Tibial nerve (tissue), 4 donors: ENCODE data around the gene WNT4. TPM values are rescaled to one million over a fixed set of nuclear protein-coding genes. Genes with fewer than 3 reads are reported as not detected.

Source experiments
- DNase-seq, 2 donors: peaks; one replicate each; pipeline ENCODE4 v3.0.0-alpha.2; 2019; ENCODE audit warnings: low spot score in 2 of 2
- H3K27ac ChIP-seq, 4 donors: fragments of 200-600 bp; sonication (generic) in 3 of 4; one replicate each; pipeline ENCODE4 v1.5.1; 2017 to 2019; ENCODE audit warnings: mild to moderate bottlenecking in 1 of 4
- H3K27me3 ChIP-seq, 2 donors: fragments of 200-600 bp; sonication (generic) in 1 of 2; one replicate each; pipeline versions ENCODE4 v1.5.1 to v1.6.0; 2017 to 2019
- H3K36me3 ChIP-seq, 3 donors: fragments of 200-600 bp; sonication (generic); one replicate each; pipeline ENCODE4 v1.5.1; 2018 to 2019
- H3K4me1 ChIP-seq, 4 donors: fragments of 200-600 bp; sonication (generic) in 3 of 4; one replicate each; pipeline ENCODE4 v1.5.1; 2017 to 2019
- H3K4me3 ChIP-seq, 4 donors: fragments of 200-600 bp; sonication (generic) in 3 of 4; one replicate each; pipeline ENCODE4 v1.5.1; 2017 to 2019; ENCODE audit warnings: mild to moderate bottlenecking in 1 of 4, moderate library complexity in 1 of 4
- H3K9me3 ChIP-seq, 4 donors: fragments of 200-600 bp; sonication (generic) in 3 of 4; one replicate each; pipeline ENCODE4 v1.5.1; 2017 to 2019
- EP300 ChIP-seq, 2 donors: sonication (generic); formaldehyde crosslinking; IDR thresholded peaks; one replicate each; pipeline ENCODE4 v1.6.1; 2017; ENCODE audit warnings: antibody characterized with exemption in 2 of 2, mild to moderate bottlenecking in 1 of 2
- POLR2A ChIP-seq, 2 donors: fragments of 450-650 bp; IDR thresholded peaks; one replicate each; pipeline ENCODE4 v1.6.1; 2017; ENCODE audit warnings: antibody characterized with exemption in 2 of 2, mild to moderate bottlenecking in 2 of 2, moderate library complexity in 2 of 2
- WGBS, 2 donors: methylation state at CpG; one replicate each; pipeline ENCODE4 v1.1.5; 2018; 5-methylcytosine and 5-hydroxymethylcytosine counted together
- total RNA-seq, 4 donors: library from RNA; depleted of rRNA; stranded (reverse); fragments of >200 nt; gene quantifications; one replicate each; pipeline ENCODE4 v1.1.0, GENCODE V29; 2016
- TF ChIP-seq, protein P1 (sequence below), 5 experiments: fragments of 200-600 bp in 3 of 5; fragments of 450-650 bp in 2 of 5; sonication (generic) in 3 of 5; IDR thresholded peaks; one replicate each; pipeline ENCODE4 v1.5.1; 2016 to 2019; ENCODE audit warnings: antibody characterized with exemption in 5 of 5, mild to moderate bottlenecking in 3 of 5, moderate library complexity in 2 of 5

The WNT4 gene
- total RNA-seq, 4 donors from 2014 or later: under 0.01 to 0.63 (median 0.20) TPM; not detected in 1

DNA sequence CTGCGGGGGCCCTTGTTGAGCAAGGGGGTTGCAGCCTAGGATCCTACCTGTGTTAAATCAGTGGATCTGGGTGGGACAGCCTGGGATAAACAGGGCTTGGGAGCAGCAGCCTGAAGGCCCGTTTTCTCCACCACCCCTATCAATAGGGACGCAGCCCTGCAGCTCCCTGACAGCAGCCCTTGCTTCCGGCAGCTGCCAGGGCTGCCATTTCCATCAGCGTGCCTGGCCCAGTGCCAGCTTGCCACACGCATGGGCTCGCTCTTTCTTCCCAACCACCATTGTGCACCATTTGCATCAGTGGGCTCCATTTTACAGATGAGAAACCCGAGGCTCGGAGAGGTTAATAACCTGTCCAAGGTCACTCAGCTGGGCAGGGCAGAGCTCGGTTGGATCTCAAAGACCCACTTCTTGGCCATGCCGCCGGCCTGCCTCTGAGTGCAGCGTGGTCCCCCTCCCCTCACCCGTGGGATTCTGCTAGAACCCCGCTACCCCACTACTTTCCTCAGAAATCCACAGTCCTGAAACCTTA, 3.8 kb downstream of the WNT4 start:
- Histone ChIP-seq H3K36me3 (no peaks in the 10 kb centered on the region), H3K27ac (no peak overlapping the region), H3K4me1 (peaks cover 0 to 22% (median 8%) of the 10 kb centered on the region in 4 donors), H3K9me3 (no peaks in the 10 kb centered on the region), H3K27me3 (peaks cover 0 to 76% of the 10 kb centered on the region in 2 donors), H3K4me3 (no peak overlapping the region)
- 79 to 85% methylated on average over 14 to 15 of the region's 15 CpGs for WGBS, 2 donors
- no peak for TF ChIP-seq POLR2A (IDR thresholded peaks at IDR 0.05)
- TF ChIP-seq, protein P1, sequence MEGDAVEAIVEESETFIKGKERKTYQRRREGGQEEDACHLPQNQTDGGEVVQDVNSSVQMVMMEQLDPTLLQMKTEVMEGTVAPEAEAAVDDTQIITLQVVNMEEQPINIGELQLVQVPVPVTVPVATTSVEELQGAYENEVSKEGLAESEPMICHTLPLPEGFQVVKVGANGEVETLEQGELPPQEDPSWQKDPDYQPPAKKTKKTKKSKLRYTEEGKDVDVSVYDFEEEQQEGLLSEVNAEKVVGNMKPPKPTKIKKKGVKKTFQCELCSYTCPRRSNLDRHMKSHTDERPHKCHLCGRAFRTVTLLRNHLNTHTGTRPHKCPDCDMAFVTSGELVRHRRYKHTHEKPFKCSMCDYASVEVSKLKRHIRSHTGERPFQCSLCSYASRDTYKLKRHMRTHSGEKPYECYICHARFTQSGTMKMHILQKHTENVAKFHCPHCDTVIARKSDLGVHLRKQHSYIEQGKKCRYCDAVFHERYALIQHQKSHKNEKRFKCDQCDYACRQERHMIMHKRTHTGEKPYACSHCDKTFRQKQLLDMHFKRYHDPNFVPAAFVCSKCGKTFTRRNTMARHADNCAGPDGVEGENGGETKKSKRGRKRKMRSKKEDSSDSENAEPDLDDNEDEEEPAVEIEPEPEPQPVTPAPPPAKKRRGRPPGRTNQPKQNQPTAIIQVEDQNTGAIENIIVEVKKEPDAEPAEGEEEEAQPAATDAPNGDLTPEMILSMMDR (IDR thresholded peaks at IDR 0.05): no peak
- TF ChIP-seq EP300 (IDR thresholded peaks at IDR 0.05): no peak
- DNase-seq: no peak

DNA sequence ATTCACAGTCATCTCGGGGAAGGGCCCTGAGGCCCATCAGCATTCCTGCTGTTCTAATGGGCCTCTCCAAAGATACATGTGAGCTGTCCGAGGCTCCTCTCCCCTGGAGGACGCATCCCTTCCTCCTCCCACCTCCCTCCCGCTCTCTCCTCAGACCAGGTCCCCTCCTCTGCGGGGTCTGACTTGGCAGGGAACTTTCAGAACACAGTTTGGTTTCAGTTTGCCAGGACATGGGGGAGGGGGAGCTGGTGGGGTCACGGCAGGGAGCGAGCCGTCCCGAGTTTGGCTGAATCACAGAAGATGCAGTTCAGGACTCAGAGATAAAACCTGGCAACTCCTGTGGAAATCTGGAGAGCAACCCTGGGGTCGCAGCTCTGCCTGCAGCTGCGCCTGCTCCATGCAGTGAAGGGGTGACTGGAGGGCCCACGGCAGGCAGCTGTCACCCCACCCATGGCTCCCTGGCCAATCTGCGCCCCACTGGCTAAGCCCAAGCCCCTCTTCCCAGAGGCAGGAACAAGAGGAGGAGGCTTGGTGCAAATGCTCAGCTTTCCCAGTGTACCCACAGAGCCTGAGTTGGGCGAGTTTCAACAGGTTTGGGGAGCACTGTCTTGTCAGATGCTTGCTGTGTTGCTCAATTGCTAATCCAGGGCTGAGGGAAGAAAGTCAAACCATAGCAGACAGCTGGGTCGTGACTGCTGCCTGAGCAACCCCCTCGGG, 5.7 kb downstream of the WNT4 start:
- Histone ChIP-seq H3K36me3 (no peaks in the 10 kb centered on the region), H3K9me3 (no peaks in the 10 kb centered on the region), H3K4me1 (peaks cover 0 to 11% (median 5%) of the 10 kb centered on the region in 4 donors), H3K27ac (no peak overlapping the region), H3K27me3 (peaks cover 0 to 79% of the 10 kb centered on the region in 2 donors), H3K4me3 (no peak overlapping the region)
- WGBS, 2 donors: 46 to 63% methylated on average over 15 to 16 of the region's 16 CpGs
- TF ChIP-seq EP300 (IDR thresholded peaks at IDR 0.05) (no peak), POLR2A (IDR thresholded peaks at IDR 0.05) (no peak)
- TF ChIP-seq, protein P1 (IDR thresholded peaks at IDR 0.05): no peak
- DNase-seq: no peak

DNA sequence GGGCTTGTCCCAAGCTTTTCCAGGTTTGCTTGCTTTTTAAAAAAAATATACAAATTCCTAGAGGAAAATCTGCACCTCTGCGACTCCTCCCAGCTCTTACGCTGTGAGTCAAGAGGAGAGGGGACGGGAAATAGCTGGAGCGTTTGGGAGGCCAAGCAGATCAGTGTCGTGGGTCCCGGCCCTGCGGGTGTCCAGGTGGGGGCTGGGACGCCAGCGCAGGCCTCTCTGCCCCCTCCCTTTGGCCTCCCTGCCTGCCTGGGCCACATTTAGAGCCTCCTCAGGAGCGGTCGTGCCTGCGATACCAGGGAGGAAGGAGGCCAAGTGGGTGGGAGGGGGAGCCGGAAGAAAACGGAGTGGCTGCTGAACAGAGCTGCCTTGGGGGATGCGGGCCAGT, 9.0 kb downstream of the WNT4 start:
- Histone ChIP-seq H3K36me3 (no peaks in the 10 kb centered on the region), H3K4me1 (peaks cover 0 to 8% (median 0%) of the 10 kb centered on the region in 4 donors), H3K9me3 (no peaks in the 10 kb centered on the region), H3K27me3 (peaks cover 0 to 61% of the 10 kb centered on the region in 2 donors), H3K4me3 (no peak overlapping the region), H3K27ac (no peak overlapping the region)
- WGBS, 2 donors: 29 to 45% methylated on average over 15 of the region's 15 CpGs
- no peak for DNase-seq
- TF ChIP-seq, protein P1 (IDR thresholded peaks at IDR 0.05): no peak
- TF ChIP-seq EP300 (IDR thresholded peaks at IDR 0.05) (no peak), POLR2A (IDR thresholded peaks at IDR 0.05) (no peak)

DNA sequence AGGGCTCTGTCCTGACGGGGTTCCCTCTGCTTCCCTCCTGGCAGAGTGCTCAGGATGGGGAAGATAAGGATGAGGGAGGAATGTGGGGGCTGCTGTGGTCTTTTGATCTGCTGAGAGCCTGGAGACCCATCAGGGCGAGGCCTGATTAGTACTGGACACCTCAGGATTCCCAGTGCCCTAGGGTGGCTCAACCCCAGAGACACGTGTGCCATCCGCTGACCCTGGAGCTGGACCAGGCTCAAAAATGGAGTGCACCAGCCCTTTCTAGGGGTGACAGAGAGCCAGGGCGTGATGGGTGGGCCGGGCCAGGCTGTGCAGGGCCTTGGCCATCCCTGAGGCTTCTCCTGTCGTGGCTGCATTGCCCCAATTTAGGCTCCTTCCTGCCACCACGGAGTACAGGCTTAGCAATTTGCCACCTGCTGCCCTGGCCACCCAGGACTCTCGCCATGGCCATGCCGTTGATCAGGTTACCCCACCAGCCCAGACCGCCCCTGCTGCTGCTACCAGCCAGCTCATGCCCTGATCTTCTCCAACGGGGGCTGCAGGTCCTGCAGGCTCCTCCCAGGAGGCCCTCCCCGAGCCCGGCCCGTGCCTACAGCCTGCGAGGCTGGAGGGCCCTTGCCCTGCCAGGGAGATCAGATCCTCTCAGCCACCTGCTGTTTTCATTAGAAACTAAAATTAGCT, 9.5 kb downstream of the WNT4 start:
- DNase-seq: no peak
- TF ChIP-seq, protein P1 (IDR thresholded peaks at IDR 0.05): no peak
- no peak for TF ChIP-seq POLR2A (IDR thresholded peaks at IDR 0.05)
- TF ChIP-seq EP300 (IDR thresholded peaks at IDR 0.05): no peak
- Histone ChIP-seq H3K9me3 (no peaks in the 10 kb centered on the region), H3K36me3 (no peaks in the 10 kb centered on the region), H3K27me3 (peaks cover 0 to 61% of the 10 kb centered on the region in 2 donors), H3K27ac (no peak overlapping the region), H3K4me1 (peaks cover 0 to 8% (median 0%) of the 10 kb centered on the region in 4 donors), H3K4me3 (no peak overlapping the region)
- WGBS, 2 donors: 51 to 70% methylated on average over 13 to 16 of the region's 16 CpGs
